Measurements from ENCODE around the gene RASSF1. TPM values are rescaled to one million over a fixed set of nuclear protein-coding genes. Genes with fewer than 3 reads are reported as not detected.

RASSF1 gene
- total RNA-seq, 2 donors from 2014 or later: 20.6 to 28.2 TPM

- Histone ChIP-seq H3K27ac (no peak overlapping the region), H3K4me3 (no peak overlapping the region), H3K27me3 (no peaks in the 10 kb centered on the region), H3K4me1 (peaks cover 15% of the 10 kb centered on the region), H3K9ac (ENCODE audit: low read depth in 2 of 2, low read length in 2 of 2) (no peak overlapping the region), H3K9me3 (no peaks in the 10 kb centered on the region), H3K36me3 (no peaks in the 10 kb centered on the region)
- DNase-seq: no peak
- intact Hi-C loops (cut with DNase I): no loop called here
- no peak for TF ChIP-seq CTCF (IDR thresholded peaks at IDR 0.05)
These were observed 45.9 kb downstream of the RASSF1 start for GRCh38 chr3:50294492-50295403.

- Histone ChIP-seq H3K9me3 (no peaks in the 10 kb centered on the region), H3K4me1 (peaks cover 15% of the 10 kb centered on the region), H3K36me3 (no peaks in the 10 kb centered on the region), H3K9ac (ENCODE audit: low read depth in 2 of 2, low read length in 2 of 2) (no peak overlapping the region), H3K27ac (no peak overlapping the region), H3K4me3 (no peak overlapping the region), H3K27me3 (no peaks in the 10 kb centered on the region)
- no peak for DNase-seq
- no peak for TF ChIP-seq CTCF (IDR thresholded peaks at IDR 0.05)
- intact Hi-C loops (cut with DNase I): no loop called here
These were observed 46.5 kb downstream of the RASSF1 start for GRCh38 chr3:50294089-50294488.

DNA sequence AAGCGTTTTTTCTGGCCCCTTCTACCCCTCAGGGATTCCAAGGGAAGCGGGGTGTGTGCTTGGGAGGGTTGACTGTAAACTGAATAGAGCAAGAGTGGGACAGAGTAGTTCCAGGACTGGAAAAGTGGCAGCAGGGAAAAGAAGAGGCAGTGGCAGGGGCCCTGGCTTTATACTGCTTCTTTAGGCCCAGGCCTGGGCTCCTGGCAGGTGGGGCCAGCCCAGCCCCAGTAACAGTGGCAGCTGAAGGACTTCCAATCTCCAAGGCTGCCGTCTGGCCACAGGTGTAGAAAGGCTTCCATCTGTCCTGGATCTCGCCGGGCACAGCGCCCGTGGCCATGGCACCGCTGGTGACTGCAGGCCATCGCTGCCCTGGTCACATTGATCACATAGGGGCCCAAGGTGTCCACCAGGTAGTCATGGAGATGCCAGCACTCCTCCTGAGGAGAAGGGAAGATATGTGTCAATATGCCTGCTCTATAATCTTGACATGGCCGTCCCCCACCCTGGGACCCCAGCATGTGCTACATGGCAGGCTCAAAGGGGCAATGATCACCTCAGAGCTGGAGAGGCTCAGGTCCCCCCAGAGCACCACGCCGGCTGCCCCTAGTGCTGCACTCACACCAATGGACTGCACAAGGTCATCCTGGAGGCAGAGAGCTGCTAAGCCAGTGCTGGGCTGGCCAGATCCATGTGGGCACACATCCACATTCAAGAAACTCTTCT, 47.4 kb downstream of the RASSF1 start:
- H3K36me3 ChIP-seq: no peaks in the 10 kb centered on the region
- H3K9ac ChIP-seq (ENCODE audit: low read depth in 2 of 2, low read length in 2 of 2): peak overlapping the region; percentile 60 to 90
- intact Hi-C loops (cut with DNase I): no loop called here
- H3K27me3 ChIP-seq: no peaks in the 10 kb centered on the region
- H3K4me1 ChIP-seq: peaks cover 10% of the 10 kb centered on the region
- H3K4me3 ChIP-seq: no peak overlapping the region
- peak overlapping the region; percentile 57 for H3K27ac ChIP-seq
- H3K9me3 ChIP-seq: no peaks in the 10 kb centered on the region
- DNase-seq: no peak
- no peak for TF ChIP-seq CTCF (IDR thresholded peaks at IDR 0.05)

- peaks cover 8% of the 10 kb centered on the region for H3K4me1 ChIP-seq
- no peaks in the 10 kb centered on the region for H3K9me3 ChIP-seq
- peak; percentile 97 for DNase-seq
- H3K27ac ChIP-seq: peak within 1 kb of the TSS; percentile 57
- intact Hi-C loops (cut with DNase I): no loop called here
- H3K27me3 ChIP-seq: no peaks in the 10 kb centered on the region
- TF ChIP-seq CTCF (IDR thresholded peaks at IDR 0.05): no peak
- no peaks in the 10 kb centered on the region for H3K36me3 ChIP-seq
- peak within 1 kb of the TSS; percentile 80 to 94 for H3K9ac ChIP-seq (ENCODE audit: low read depth in 2 of 2, low read length in 2 of 2)
- peak within 1 kb of the TSS; percentile 87 for H3K4me3 ChIP-seq
These were observed 48.2 kb downstream of the RASSF1 start, which contains the start of gene IFRD2 for GRCh38 chr3:50292159-50293078. IFRD2 (minus strand) TSS chr3:50292429; CDS start chr3:50292274, 155 bp downstream.

- TF ChIP-seq CTCF (IDR thresholded peaks at IDR 0.05): no peak
- intact Hi-C loops (cut with DNase I): no loop called here
- Histone ChIP-seq H3K36me3 (no peaks in the 10 kb centered on the region), H3K9ac (ENCODE audit: low read depth in 2 of 2, low read length in 2 of 2) (no peak overlapping the region), H3K4me1 (peaks cover 8% of the 10 kb centered on the region), H3K4me3 (no peak overlapping the region), H3K9me3 (no peaks in the 10 kb centered on the region), H3K27ac (no peak overlapping the region), H3K27me3 (no peaks in the 10 kb centered on the region)
- peak; percentile 31 for DNase-seq
These were observed 50.4 kb downstream of the RASSF1 start for GRCh38 chr3:50290161-50290641.
